Stimulated activated CD8-positive, alpha-beta memory T cell treated with anti-CD3 and anti-CD28 coated beads, Interleukin-7, amount 100 ng/mL, for 24 hours (primary cell): ENCODE results near the gene KCNIP4.

ENCODE experiments used
- DNase-seq: peaks from one replicate; pipeline ENCODE4 v3.0.0-alpha.2; 2020; ENCODE audit warnings: low read depth

Gene KCNIP4

GRCh38 chr4:21181716-21182115 is 766.9 kb downstream of the KCNIP4 start:
- DNase-seq: no peak

GRCh38 chr4:21177871-21178270 is 770.7 kb downstream of the KCNIP4 start:
- no peak for DNase-seq

- DNase-seq: no peak
Measured at GRCh38 chr4:21177092-21177491, 771.5 kb downstream of the KCNIP4 start.

GRCh38 chr4:21167711-21168110 is 780.9 kb downstream of the KCNIP4 start:
- DNase-seq: no peak

GRCh38 chr4:21155367-21155766 is 793.2 kb downstream of the KCNIP4 start:
- DNase-seq: no peak

- DNase-seq: no peak
Measured at GRCh38 chr4:21139327-21139726, 809.2 kb downstream of the KCNIP4 start.

GRCh38 chr4:21136051-21136630 is 812.4 kb downstream of the KCNIP4 start:
- DNase-seq: no peak

- no peak for DNase-seq
Measured at GRCh38 chr4:21134994-21135393, 813.6 kb downstream of the KCNIP4 start.

GRCh38 chr4:21130606-21131005 is 818.0 kb downstream of the KCNIP4 start:
- DNase-seq: no peak

- no peak for DNase-seq
Measured at GRCh38 chr4:21126014-21126512, 822.5 kb downstream of the KCNIP4 start.

GRCh38 chr4:21118301-21118700 is 830.3 kb downstream of the KCNIP4 start:
- DNase-seq: no peak

GRCh38 chr4:21117541-21118180 is 830.9 kb downstream of the KCNIP4 start:
- no peak for DNase-seq

- no peak for DNase-seq
Measured at GRCh38 chr4:21113496-21114223, 834.9 kb downstream of the KCNIP4 start.

- DNase-seq: no peak
Measured at GRCh38 chr4:21102667-21103066, 845.9 kb downstream of the KCNIP4 start.

- no peak for DNase-seq
Measured at GRCh38 chr4:21097865-21098264, 850.7 kb downstream of the KCNIP4 start.

GRCh38 chr4:21097026-21097425 is 851.5 kb downstream of the KCNIP4 start:
- no peak for DNase-seq

GRCh38 chr4:21092531-21092930 is 856.0 kb downstream of the KCNIP4 start:
- DNase-seq: no peak

- DNase-seq: no peak
Measured at GRCh38 chr4:21090094-21090666, 858.4 kb downstream of the KCNIP4 start.

- no peak for DNase-seq
Measured at GRCh38 chr4:21083413-21083812, 865.2 kb downstream of the KCNIP4 start.

- no peak for DNase-seq
Measured at GRCh38 chr4:21077967-21078366, 870.6 kb downstream of the KCNIP4 start.

- no peak for DNase-seq
Measured at GRCh38 chr4:21067351-21067750, 881.2 kb downstream of the KCNIP4 start.

- DNase-seq: no peak
Measured at GRCh38 chr4:21061902-21062301, 886.7 kb downstream of the KCNIP4 start.

- DNase-seq: no peak
Measured at GRCh38 chr4:21046141-21046540, 902.4 kb downstream of the KCNIP4 start.
